ENCODE data around the gene UCN.
"Not testable (repeated sequence)": the region's sequence is repeated elsewhere in the genome, so short reads cannot be mapped to it uniquely, and the experiment has no call there.

Gene UCN

GRCh38 chr2:27282892-27283291 is 25.4 kb downstream of the UCN start:
- DNase-seq (ENCODE audit: low spot score), result no peak

- no peak for DNase-seq (ENCODE audit: low spot score)
Measured at GRCh38 chr2:27281855-27282559, 26.2 kb downstream of the UCN start, which contains the start of gene TRIM54. Gene TRIM54 (plus strand): TSS chr2:27282429. CDS start chr2:27282732, 303 bp downstream.

GRCh38 chr2:27281442-27281841 is 26.8 kb downstream of the UCN start:
- DNase-seq (ENCODE audit: low spot score), result no peak

GRCh38 chr2:27280826-27281225 is 27.4 kb downstream of the UCN start:
- DNase-seq (ENCODE audit: low spot score), result no peak

- DNase-seq (ENCODE audit: low spot score), result no peak
Measured at GRCh38 chr2:27278010-27278409, 30.2 kb downstream of the UCN start.

- no peak for DNase-seq (ENCODE audit: low spot score)
Measured at GRCh38 chr2:27275211-27276150, 32.8 kb downstream of the UCN start, which contains the start of gene DNAJC5G. Gene DNAJC5G (plus strand): TSS chr2:27275433. CDS start chr2:27276729, 1,296 bp downstream.

GRCh38 chr2:27272537-27273522 is 35.4 kb downstream of the UCN start:
- not testable (repeated sequence) for DNase-seq (ENCODE audit: low spot score)

GRCh38 chr2:27271631-27272340 is 36.5 kb downstream of the UCN start:
- DNase-seq (ENCODE audit: low spot score), result no peak

- DNase-seq (ENCODE audit: low spot score), result no peak
Measured at GRCh38 chr2:27270670-27271069, 37.6 kb downstream of the UCN start.

- no peak for DNase-seq (ENCODE audit: low spot score)
Measured at GRCh38 chr2:27270131-27270530, 38.1 kb downstream of the UCN start.

GRCh38 chr2:27268296-27268695 is 39.9 kb downstream of the UCN start:
- DNase-seq (ENCODE audit: low spot score), result not testable (repeated sequence)

- DNase-seq (ENCODE audit: low spot score), result no peak
Measured at GRCh38 chr2:27265536-27265870, 42.7 kb downstream of the UCN start.

- DNase-seq (ENCODE audit: low spot score), result peak; percentile 58
Measured at GRCh38 chr2:27264753-27265535, 43.3 kb downstream of the UCN start.

- no peak for DNase-seq (ENCODE audit: low spot score)
Measured at GRCh38 chr2:27264253-27264752, 43.9 kb downstream of the UCN start.

GRCh38 chr2:27263287-27264252 is 44.7 kb downstream of the UCN start:
- no peak for DNase-seq (ENCODE audit: low spot score)

- peak; percentile 63 for DNase-seq (ENCODE audit: low spot score)
Measured at GRCh38 chr2:27262379-27263286, 45.6 kb downstream of the UCN start, which contains the start of gene SLC30A3. Gene SLC30A3 (minus strand): TSS chr2:27263047. CDS start chr2:27262906, 141 bp downstream.

GRCh38 chr2:27261926-27262298 is 46.3 kb downstream of the UCN start:
- DNase-seq (ENCODE audit: low spot score), result no peak

All from activated CD4-positive, alpha-beta T cell treated with anti-CD3 and anti-CD28 coated beads, Interleukin-2, Interleukin-4, amounts not matched to agents 100 ng/mL and 50 ng/mL, durations not matched to agents 16 hours and 8 hours (primary cell).